ENCODE data around the gene TCAP.

TCAP gene

GRCh38 chr17:39651923-39652586 lies 13.1 kb upstream of the TCAP start:
- Histone ChIP-seq H3K9ac (ENCODE audit: low read depth, low read length, poor library complexity, severe bottlenecking) (no peak overlapping the region), H3K9me3 (ENCODE audit: insufficient read depth, low read depth, low read length) (no peaks in the 10 kb centered on the region), H3K36me3 (ENCODE audit: insufficient read depth, low read length) (peaks cover 3% of the 10 kb centered on the region; the same call in 1 of the 2 replicates), H3K27me3 (ENCODE audit: insufficient read depth, low read length, poor library complexity, severe bottlenecking) (no peaks in the 10 kb centered on the region), H3K4me1 (ENCODE audit: insufficient read depth, low read length, poor library complexity, severe bottlenecking) (no peaks in the 10 kb centered on the region), H3K79me2 (ENCODE audit: insufficient read depth, low read length) (peaks cover 9% of the 10 kb centered on the region; the same call in 1 of the 2 replicates), H4K20me1 (ENCODE audit: insufficient read depth, low read length, poor library complexity, severe bottlenecking) (no peaks in the 10 kb centered on the region), H3K4me3 (ENCODE audit: low read length, poor library complexity, severe bottlenecking) (no peak overlapping the region), H2AFZ (ENCODE audit: low read length) (no peak overlapping the region), H3F3A (ENCODE audit: low read depth) (no peaks in the 10 kb centered on the region), H3K4me2 (ENCODE audit: low read depth, low read length, poor library complexity, severe bottlenecking) (no peak overlapping the region), H3K9me2 (replicated peaks; ENCODE audit: low read depth, low read length) (no peaks in the 10 kb centered on the region)
- TF ChIP-seq CTCF (conservative IDR thresholded peaks at IDR 0.05; ENCODE audit: low read length) (no peak), EZH2phosphoT487 (IDR thresholded peaks at IDR 0.05; ENCODE audit: borderline replicate concordance) (no peak)

- no peak overlapping the region for H3K4me2 ChIP-seq (ENCODE audit: low read depth, low read length, poor library complexity, severe bottlenecking)
- peaks cover 5% of the 10 kb centered on the region; the same call in 1 of the 2 replicates for H3K36me3 ChIP-seq (ENCODE audit: insufficient read depth, low read length)
- TF ChIP-seq CTCF (conservative IDR thresholded peaks at IDR 0.05; ENCODE audit: low read length) = no peak
- no peak for TF ChIP-seq EZH2phosphoT487 (IDR thresholded peaks at IDR 0.05; ENCODE audit: borderline replicate concordance)
- no peaks in the 10 kb centered on the region for H4K20me1 ChIP-seq (ENCODE audit: insufficient read depth, low read length, poor library complexity, severe bottlenecking)
- no peak overlapping the region for H3K9ac ChIP-seq (ENCODE audit: low read depth, low read length, poor library complexity, severe bottlenecking)
- H3K9me3 ChIP-seq (ENCODE audit: insufficient read depth, low read depth, low read length) = no peaks in the 10 kb centered on the region
- no peaks in the 10 kb centered on the region for H3K27me3 ChIP-seq (ENCODE audit: insufficient read depth, low read length, poor library complexity, severe bottlenecking)
- H3K4me3 ChIP-seq (ENCODE audit: low read length, poor library complexity, severe bottlenecking) = no peak overlapping the region
- no peak overlapping the region for H2AFZ ChIP-seq (ENCODE audit: low read length)
- no peaks in the 10 kb centered on the region for H3F3A ChIP-seq (ENCODE audit: low read depth)
- H3K79me2 ChIP-seq (ENCODE audit: insufficient read depth, low read length) = peaks cover 5% of the 10 kb centered on the region; the same call in 1 of the 2 replicates
- H3K4me1 ChIP-seq (ENCODE audit: insufficient read depth, low read length, poor library complexity, severe bottlenecking) = no peaks in the 10 kb centered on the region
- no peaks in the 10 kb centered on the region for H3K9me2 ChIP-seq (replicated peaks; ENCODE audit: low read depth, low read length)
These were observed 12.4 kb upstream of the TCAP start for GRCh38 chr17:39652587-39653315.

GRCh38 chr17:39653316-39653661 lies 11.9 kb upstream of the TCAP start:
- no peaks in the 10 kb centered on the region for H3K27me3 ChIP-seq (ENCODE audit: insufficient read depth, low read length, poor library complexity, severe bottlenecking)
- H3K4me2 ChIP-seq (ENCODE audit: low read depth, low read length, poor library complexity, severe bottlenecking) = no peak overlapping the region
- H3K9me2 ChIP-seq (replicated peaks; ENCODE audit: low read depth, low read length) = no peaks in the 10 kb centered on the region
- no peaks in the 10 kb centered on the region for H3K4me1 ChIP-seq (ENCODE audit: insufficient read depth, low read length, poor library complexity, severe bottlenecking)
- peaks cover 10% of the 10 kb centered on the region; the same call in 1 of the 2 replicates for H3K36me3 ChIP-seq (ENCODE audit: insufficient read depth, low read length)
- H3K4me3 ChIP-seq (ENCODE audit: low read length, poor library complexity, severe bottlenecking) = no peak overlapping the region
- no peak for TF ChIP-seq EZH2phosphoT487 (IDR thresholded peaks at IDR 0.05; ENCODE audit: borderline replicate concordance)
- TF ChIP-seq CTCF (conservative IDR thresholded peaks at IDR 0.05; ENCODE audit: low read length) = no peak
- H3K9me3 ChIP-seq (ENCODE audit: insufficient read depth, low read depth, low read length) = no peaks in the 10 kb centered on the region
- H4K20me1 ChIP-seq (ENCODE audit: insufficient read depth, low read length, poor library complexity, severe bottlenecking) = no peaks in the 10 kb centered on the region
- no peak overlapping the region for H2AFZ ChIP-seq (ENCODE audit: low read length)
- 0 out of 2 replicates have a peak, but pooled peaks cover 4% of the 10 kb centered on the region for H3K79me2 ChIP-seq (ENCODE audit: insufficient read depth, low read length)
- H3K9ac ChIP-seq (ENCODE audit: low read depth, low read length, poor library complexity, severe bottlenecking) = no peak overlapping the region
- H3F3A ChIP-seq (ENCODE audit: low read depth) = no peaks in the 10 kb centered on the region

Measured in Loucy (cell line).